ENCODE measurements around the gene RCL1. TPM values are rescaled to one million over a fixed set of nuclear protein-coding genes. Genes with fewer than 3 reads are reported as not detected.
A peak's percentile ranks its signal among the peaks of the same experiment; 100 is the strongest.

The RCL1 gene
- total RNA-seq, 2 experiments from 2014 or later, result 24.5 to 28.6 TPM

DNA sequence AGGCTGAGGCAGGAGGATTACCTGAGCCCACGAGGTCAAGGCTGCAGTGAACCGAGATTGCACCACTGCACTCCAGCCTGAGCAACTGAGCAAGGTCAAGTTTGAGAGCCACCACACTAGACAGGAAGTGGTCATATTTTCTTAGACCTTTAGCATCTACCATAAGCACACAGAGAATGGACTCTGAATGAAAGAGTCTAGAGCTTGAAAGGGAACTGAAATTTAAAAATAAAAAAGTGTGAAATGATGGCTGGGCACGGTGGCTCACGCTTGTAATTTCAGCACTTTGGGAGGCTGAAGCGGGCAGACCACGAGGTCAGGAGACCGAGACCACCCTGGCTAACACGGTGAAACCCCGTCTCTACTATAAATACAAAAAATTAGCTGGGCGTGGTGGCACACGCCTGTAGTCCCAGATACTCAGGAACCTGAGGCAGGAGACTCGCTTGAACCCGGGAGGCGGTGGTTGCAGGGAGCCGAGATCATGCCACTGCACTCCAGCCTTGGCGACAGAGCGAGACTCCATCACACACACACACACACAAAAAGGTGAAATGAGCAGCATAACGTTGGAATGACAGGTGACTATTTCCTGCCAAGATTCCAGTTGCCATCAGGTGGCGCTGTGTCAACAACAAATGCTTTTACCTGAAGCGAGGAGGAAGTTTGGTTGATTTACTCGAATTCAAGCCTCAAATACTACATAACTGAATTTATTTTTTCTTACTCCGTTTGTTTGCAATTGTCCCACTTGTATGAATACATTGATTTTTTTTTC is 30.4 kb upstream of the RCL1 start:
- Mint-ChIP-seq H3K36me3 (ENCODE audit: low read depth) (no peaks in the 10 kb centered on the region), H3K27me3 (peaks cover 11% of the 10 kb centered on the region), H3K9me3 (no peaks in the 10 kb centered on the region), H3K4me3 (peak overlapping the region; percentile 40), H3K4me1 (ENCODE audit: low read depth) (peaks cover 12% of the 10 kb centered on the region), H3K27ac (peak overlapping the region; percentile 49)
- TF ChIP-seq, protein P1, sequence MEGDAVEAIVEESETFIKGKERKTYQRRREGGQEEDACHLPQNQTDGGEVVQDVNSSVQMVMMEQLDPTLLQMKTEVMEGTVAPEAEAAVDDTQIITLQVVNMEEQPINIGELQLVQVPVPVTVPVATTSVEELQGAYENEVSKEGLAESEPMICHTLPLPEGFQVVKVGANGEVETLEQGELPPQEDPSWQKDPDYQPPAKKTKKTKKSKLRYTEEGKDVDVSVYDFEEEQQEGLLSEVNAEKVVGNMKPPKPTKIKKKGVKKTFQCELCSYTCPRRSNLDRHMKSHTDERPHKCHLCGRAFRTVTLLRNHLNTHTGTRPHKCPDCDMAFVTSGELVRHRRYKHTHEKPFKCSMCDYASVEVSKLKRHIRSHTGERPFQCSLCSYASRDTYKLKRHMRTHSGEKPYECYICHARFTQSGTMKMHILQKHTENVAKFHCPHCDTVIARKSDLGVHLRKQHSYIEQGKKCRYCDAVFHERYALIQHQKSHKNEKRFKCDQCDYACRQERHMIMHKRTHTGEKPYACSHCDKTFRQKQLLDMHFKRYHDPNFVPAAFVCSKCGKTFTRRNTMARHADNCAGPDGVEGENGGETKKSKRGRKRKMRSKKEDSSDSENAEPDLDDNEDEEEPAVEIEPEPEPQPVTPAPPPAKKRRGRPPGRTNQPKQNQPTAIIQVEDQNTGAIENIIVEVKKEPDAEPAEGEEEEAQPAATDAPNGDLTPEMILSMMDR (IDR thresholded peaks at IDR 0.05), result peak; percentile 83
- ChIA-PET POLR2A (interaction anchor here (1.2 kb wide), 1 partner anchor 222 kb away, joined by 3 read pairs; no protein-coding TSS in a partner anchor), CTCF (interaction anchor here (0.5 to 9.8 kb wide), 41 partner anchors 9 to 680 kb away, joined by 3 to 149 read pairs (median 4); partner anchors contain the start of genes JAK2 and RCL1)
- ATAC-seq (peak; percentile 82), DNase-seq (peak; percentile 92)
- intact Hi-C loops (cut with micrococcal nuclease), result loop anchor here (2.0 to 10.0 kb wide), 3 partner anchors 160 to 833 kb away; no protein-coding TSS in a partner anchor

DNA sequence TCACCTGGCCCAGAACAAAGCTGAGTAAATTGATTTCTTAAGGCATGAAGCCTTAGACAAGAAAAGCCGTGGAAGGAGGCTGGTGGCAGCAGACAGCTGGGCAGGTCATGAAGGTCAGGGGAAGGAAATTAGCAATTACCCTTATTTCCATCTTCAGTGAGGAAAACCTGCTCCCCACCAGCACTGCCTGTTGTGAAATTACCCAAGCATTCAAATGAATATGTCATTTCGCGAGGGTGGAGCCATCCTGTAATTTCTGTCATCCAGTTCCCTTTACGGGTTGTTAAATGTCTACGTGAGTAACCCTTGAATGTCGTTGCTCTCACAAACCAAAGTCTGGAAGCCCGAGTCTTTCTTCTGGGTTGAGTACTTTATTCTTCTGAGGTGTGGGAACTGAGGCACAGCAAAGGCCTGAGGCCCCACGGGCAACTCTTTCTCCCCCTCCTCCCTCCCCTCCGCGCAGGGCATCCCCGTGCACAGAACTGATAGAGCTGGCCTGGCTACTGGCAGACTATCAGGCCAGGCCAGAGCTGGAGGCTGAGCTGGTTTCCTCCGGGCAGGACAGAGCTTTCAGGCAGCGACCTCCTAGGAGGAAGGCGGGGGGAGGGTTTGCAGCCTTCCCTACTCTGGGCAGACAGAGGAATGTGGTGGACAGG is 29.7 kb upstream of the RCL1 start:
- intact Hi-C loops (cut with micrococcal nuclease), result loop anchor here (2.0 to 10.0 kb wide), 3 partner anchors 159 to 832 kb away; no protein-coding TSS in a partner anchor
- DNase-seq (no peak), ATAC-seq (peak; percentile 55)
- Mint-ChIP-seq H3K4me3 (peak overlapping the region; percentile 40), H3K27me3 (peaks cover 11% of the 10 kb centered on the region), H3K9me3 (no peaks in the 10 kb centered on the region), H3K36me3 (ENCODE audit: low read depth) (no peaks in the 10 kb centered on the region), H3K27ac (peak overlapping the region; percentile 49), H3K4me1 (ENCODE audit: low read depth) (peaks cover 12% of the 10 kb centered on the region)
- TF ChIP-seq, protein P1 (IDR thresholded peaks at IDR 0.05), result no peak
- CTCF ChIA-PET, result interaction anchor here (0.7 to 9.8 kb wide), 36 partner anchors 9 to 679 kb away, joined by 3 to 149 read pairs (median 5); partner anchors contain the start of genes JAK2 and RCL1
- POLR2A ChIA-PET, result interaction anchor here (0.9 to 1.2 kb wide), 2 partner anchors 52 to 222 kb away, joined by 3 read pairs; no protein-coding TSS in a partner anchor

DNA sequence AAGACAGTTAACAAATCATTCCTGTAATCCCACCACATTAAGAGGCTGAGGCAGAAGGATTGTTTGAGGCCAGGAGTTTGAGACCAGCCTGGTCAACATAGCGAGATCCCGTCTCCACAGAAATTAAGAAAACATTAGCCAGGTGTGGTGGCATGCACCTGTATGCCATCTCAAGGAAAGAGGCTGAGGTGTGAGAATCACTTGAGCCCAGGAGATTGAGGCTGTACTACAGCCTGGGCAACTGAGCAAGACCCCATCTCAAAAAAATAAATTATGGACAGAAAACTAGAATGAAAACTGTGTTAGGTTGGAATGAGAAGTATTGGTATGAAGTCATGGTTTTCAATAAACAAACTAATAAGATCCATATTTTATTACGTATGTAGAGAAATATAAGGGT is 28.7 kb upstream of the RCL1 start:
- H3K4me3 Mint-ChIP-seq, result no peak overlapping the region
- peaks cover 11% of the 10 kb centered on the region for H3K27me3 Mint-ChIP-seq
- ChIA-PET CTCF (interaction anchor here (1.6 to 9.8 kb wide), 5 partner anchors 11 to 422 kb away, joined by 5 to 149 read pairs (median 12); partner anchors contain the start of gene JAK2), POLR2A (interaction anchor here (0.9 kb wide), 1 partner anchor 51 kb away, joined by 3 read pairs; no protein-coding TSS in a partner anchor)
- no peak for DNase-seq
- intact Hi-C loops (cut with micrococcal nuclease), result loop anchor here (5.0 to 10.0 kb wide), 2 partner anchors 158 to 831 kb away; no protein-coding TSS in a partner anchor
- no peaks in the 10 kb centered on the region for H3K9me3 Mint-ChIP-seq
- H3K27ac Mint-ChIP-seq, result no peak overlapping the region
- H3K36me3 Mint-ChIP-seq (ENCODE audit: low read depth), result no peaks in the 10 kb centered on the region
- TF ChIP-seq, protein P1 (IDR thresholded peaks at IDR 0.05), result no peak
- H3K4me1 Mint-ChIP-seq (ENCODE audit: low read depth), result peaks cover 12% of the 10 kb centered on the region
- ATAC-seq, result no peak

DNA sequence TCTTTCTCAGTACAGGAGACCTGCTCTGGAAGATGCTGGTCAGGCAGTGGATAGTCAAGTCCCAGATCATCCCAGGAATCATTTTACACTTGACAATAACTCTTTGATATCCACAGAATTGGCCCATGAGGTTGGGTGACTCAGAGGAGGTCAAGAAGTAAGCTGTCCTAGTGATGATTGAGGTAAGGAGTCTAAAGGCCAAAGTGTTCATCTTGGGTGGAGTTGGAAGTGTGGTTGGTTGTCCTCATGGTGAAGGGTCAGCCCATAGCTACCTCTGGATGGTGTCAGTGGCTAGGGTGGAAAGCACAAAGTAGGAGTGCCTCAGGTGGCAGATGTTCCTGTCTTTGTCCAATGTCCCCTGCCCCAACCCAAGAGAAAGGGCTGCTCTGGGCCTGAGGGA is 24.1 kb upstream of the RCL1 start:
- H3K27me3 Mint-ChIP-seq, result no peaks in the 10 kb centered on the region
- TF ChIP-seq, protein P1 (IDR thresholded peaks at IDR 0.05), result no peak
- ATAC-seq (no peak), DNase-seq (no peak)
- H3K4me3 Mint-ChIP-seq, result no peak overlapping the region
- CTCF ChIA-PET, result interaction anchor here (1.0 to 3.9 kb wide), 5 partner anchors 10 to 220 kb away, joined by 3 to 20 read pairs (median 5); partner anchors contain the start of gene RCL1
- POLR2A ChIA-PET, result no interaction called here
- no peak overlapping the region for H3K27ac Mint-ChIP-seq
- H3K9me3 Mint-ChIP-seq, result no peaks in the 10 kb centered on the region
- no peaks in the 10 kb centered on the region for H3K36me3 Mint-ChIP-seq (ENCODE audit: low read depth)
- peaks cover under 1% of the 10 kb centered on the region for H3K4me1 Mint-ChIP-seq (ENCODE audit: low read depth)
- intact Hi-C loops (cut with micrococcal nuclease), result loop anchor here (10.0 kb wide), 1 partner anchor 826 kb away; no protein-coding TSS in a partner anchor

Data from activated CD8-positive, alpha-beta T cell treated with anti-CD3 and anti-CD28 coated beads for 36 hours (primary cell).